Gastroesophageal sphincter (tissue), 3 donors: ENCODE measurements around the gene BOC.

Source experiments
- POLR2A ChIP-seq, 2 donors: fragments of 450-650 bp; IDR thresholded peaks; one replicate each; pipeline ENCODE4 v1.6.1; 2017; ENCODE audit warnings: antibody characterized with exemption in 2 of 2, mild to moderate bottlenecking in 2 of 2, moderate library complexity in 1 of 2
- POLR2AphosphoS5 ChIP-seq: sonication (generic); formaldehyde crosslinking; IDR thresholded peaks from one replicate; pipeline ENCODE4 v1.6.1; 2017; ENCODE audit warnings: antibody characterized with exemption
- TF ChIP-seq, protein P1 (sequence below), 4 experiments: fragments of 200-600 bp in 2 of 4; fragments of 450-650 bp in 2 of 4; sonication (generic) in 1 of 4; IDR thresholded peaks; one replicate each; pipeline ENCODE4 v1.5.1; 2017 to 2019; ENCODE audit warnings: antibody characterized with exemption in 4 of 4, mild to moderate bottlenecking in 2 of 4, moderate library complexity in 2 of 4

DNA sequence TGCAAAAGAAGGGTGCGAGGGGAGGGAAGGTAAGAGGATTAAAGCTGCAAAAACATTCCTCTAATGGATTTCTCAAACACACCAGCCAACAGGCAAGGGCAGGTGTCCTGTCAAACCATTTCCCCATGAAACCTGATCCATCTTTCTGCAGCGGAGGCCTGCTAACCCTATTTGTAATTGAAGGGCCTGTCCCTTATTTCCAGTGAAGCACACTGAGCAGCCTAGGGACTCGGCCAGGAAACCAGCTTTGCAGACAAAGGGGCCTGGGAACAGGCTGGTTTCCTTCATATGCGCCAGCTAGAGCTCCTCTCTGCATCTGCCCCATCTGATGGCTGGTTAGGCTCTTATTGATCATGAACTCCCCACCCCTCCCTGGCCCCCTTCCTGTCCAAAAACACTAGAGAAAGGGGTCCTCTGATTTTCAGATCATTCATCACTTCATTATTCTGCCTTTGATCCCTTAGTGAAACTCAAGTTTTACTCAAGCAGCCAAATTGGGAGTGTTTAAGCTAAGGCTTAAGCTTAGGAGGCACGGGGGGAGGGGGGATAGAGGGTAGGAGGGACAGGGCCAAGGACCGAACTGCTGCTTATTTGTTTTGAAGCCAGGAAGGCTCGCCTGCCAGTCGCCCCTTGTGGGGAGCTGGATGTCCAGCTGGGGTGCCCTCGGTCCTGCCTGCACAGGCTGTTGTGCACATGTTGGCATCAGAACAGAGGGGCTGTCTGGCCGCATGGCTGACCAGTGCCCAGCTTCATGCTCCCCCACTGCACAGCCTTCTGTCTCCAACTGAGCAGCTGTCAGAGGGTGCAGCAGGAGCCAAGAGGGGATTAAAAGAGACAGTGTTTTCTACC lies 53.1 kb downstream of the BOC start:
- TF ChIP-seq, protein P1, sequence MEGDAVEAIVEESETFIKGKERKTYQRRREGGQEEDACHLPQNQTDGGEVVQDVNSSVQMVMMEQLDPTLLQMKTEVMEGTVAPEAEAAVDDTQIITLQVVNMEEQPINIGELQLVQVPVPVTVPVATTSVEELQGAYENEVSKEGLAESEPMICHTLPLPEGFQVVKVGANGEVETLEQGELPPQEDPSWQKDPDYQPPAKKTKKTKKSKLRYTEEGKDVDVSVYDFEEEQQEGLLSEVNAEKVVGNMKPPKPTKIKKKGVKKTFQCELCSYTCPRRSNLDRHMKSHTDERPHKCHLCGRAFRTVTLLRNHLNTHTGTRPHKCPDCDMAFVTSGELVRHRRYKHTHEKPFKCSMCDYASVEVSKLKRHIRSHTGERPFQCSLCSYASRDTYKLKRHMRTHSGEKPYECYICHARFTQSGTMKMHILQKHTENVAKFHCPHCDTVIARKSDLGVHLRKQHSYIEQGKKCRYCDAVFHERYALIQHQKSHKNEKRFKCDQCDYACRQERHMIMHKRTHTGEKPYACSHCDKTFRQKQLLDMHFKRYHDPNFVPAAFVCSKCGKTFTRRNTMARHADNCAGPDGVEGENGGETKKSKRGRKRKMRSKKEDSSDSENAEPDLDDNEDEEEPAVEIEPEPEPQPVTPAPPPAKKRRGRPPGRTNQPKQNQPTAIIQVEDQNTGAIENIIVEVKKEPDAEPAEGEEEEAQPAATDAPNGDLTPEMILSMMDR (IDR thresholded peaks at IDR 0.05) = no peak
- no peak for TF ChIP-seq POLR2A (IDR thresholded peaks at IDR 0.05)
- TF ChIP-seq POLR2AphosphoS5 = no peak
